ENCODE results near the gene FAM120C.

FAM120C gene

GRCh38 chrX:54029529-54030143 is 153.4 kb downstream of the FAM120C start:
- DNase-seq: no peak

GRCh38 chrX:54024350-54024749 is 158.7 kb downstream of the FAM120C start:
- DNase-seq: no peak

Measured in NCI-H146 (cell line).